GM12892 (cell line): ENCODE data around the gene NRAS.

Experiments
- DNase-seq: peaks from one replicate; pipeline ENCODE4 v3.0.0; 2011; ENCODE audit not compliant: insufficient read length
- FAIRE-seq: peaks from 2 replicates; lab custom pipeline; 2011; peaks lifted over from hg19 to GRCh38; lab: Jason Lieb, UNC
- POLR2A ChIP-seq: IDR thresholded peaks from 2 replicates; pipeline ENCODE4 v1.6.1; 2011; ENCODE audit warnings: low read depth, low read length, control low read depth
- POLR2AphosphoS5 ChIP-seq: IDR thresholded peaks from 2 replicates; pipeline ENCODE4 v1.6.1; 2011; ENCODE audit warnings: low read depth, low read length, control low read depth
- TAF1 ChIP-seq: IDR thresholded peaks from 2 replicates; pipeline ENCODE4 v1.6.1; 2011; ENCODE audit warnings: low read depth, mild to moderate bottlenecking, control low read depth, low read length, borderline replicate concordance

Gene NRAS

DNA sequence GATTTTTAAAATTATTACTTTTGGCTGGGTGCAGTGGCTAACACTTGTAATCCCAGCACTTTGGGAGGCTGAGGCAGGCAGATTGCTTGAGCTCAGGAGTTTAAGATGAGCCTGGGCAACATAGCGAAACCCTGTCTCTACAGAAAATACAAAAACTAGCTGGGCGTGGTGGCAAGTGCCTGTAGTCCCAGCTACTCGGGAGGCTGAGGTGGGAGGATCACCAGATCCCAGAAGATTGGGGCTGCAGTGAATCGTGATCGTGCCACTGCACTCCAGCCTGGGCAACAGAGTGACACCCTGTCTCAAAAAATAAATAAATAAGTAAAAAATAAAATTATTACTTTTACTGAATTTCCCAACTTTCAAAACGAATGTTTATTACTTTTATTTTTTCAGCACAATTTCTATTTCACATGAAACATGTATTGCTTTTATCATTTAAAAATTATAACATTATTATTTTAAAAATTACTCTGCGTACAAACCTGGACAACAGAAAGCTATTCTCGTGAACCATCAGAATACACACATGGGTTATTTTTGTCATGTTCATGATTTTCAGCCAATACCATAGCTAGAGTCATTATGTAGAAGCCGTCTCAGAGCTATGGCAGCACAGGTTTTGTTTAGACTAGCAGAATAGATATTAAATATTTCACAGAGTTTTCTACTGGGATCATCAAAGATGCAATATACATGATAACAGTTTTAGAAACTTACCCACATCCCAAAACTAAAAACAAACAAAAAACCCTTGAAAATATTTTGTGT, 21.8 kb downstream of the NRAS start:
- DNase-seq (no peak), FAIRE-seq (no peak)
- TF ChIP-seq POLR2AphosphoS5 (no peak), TAF1 (no peak)

DNA sequence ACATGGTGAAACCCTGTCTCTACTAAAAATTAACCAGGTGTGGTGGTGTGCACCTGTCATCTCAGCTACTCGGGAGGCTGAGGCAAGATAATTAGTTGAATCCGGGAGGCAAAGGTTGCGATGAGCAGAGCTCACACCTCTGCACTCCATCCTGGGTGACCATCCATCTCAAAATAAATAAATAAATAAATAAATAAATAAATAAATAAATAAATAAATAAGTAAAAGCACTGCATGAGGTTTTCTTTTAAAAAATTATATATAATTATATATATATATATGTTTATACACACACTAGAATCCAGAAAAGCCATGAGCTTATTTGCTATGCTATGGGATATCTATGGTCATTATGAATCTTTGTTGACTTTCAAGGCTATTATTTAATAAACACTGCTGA, 23.6 kb downstream of the NRAS start:
- FAIRE-seq (no peak), DNase-seq (no peak)
- TF ChIP-seq TAF1 (no peak), POLR2AphosphoS5 (no peak), POLR2A (no peak)

DNA sequence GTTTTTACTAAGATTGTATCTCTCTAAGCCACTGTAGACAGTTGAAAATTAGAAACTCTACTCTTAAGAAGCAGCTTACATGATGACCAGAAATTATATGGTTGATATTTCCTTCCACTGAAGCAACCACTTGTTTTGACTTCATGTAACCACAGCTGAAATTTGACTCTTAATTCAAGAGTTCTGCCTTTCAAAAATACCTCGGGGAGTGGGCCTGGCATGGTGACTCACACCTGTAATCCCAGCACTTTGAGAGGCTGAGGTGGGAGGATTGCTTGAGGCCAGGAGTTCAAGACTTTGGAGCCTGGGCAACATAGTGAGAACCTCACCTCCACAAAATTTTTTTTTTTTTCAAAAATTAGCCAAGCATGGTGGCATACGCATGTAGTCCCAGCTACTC, 25.5 kb downstream of the NRAS start:
- TF ChIP-seq POLR2AphosphoS5 (no peak), POLR2A (no peak), TAF1 (no peak)
- DNase-seq: no peak
- no peak for FAIRE-seq

DNA sequence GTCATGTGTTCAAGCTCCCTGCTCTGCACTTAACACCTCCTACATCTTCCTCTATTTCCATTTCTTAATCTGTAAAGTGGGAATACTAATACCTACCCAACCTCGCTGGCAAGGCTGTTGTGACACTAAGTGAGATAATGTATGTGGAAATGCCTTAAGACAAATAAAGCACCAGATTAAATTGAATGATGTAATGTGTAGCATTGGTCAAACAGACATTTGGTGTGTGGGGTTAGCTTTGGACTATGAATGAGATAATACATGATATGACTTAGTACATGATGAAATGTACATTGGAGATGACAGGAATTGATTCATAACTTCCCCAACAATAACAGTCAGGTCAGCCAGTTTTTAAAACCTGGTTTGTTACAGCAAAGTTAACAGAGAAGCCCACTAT, 26.4 kb downstream of the NRAS start:
- FAIRE-seq (no peak), DNase-seq (no peak)
- no peak for TF ChIP-seq POLR2A
- TF ChIP-seq TAF1: no peak
- TF ChIP-seq POLR2AphosphoS5: no peak

DNA sequence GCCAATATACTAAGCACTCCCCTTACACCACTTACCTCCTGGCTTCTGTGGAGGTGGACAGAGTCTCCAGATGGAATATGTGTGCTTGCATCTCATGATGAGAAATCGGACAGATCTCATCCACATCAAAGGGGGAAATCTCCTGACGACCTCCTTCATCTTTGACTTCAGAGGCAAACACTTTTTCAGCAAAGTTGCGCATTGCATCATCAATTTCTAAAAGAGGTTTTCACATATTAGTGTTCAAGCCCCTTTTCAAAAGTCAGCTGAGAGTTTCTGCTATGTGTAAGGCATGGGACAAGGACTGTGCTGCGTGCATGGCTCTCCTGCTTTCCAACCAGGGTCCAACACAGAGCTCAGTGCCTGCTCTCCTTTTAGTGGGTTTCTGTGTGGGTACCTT, 28.0 kb downstream of the NRAS start:
- FAIRE-seq (no peak), DNase-seq (no peak)
- no peak for TF ChIP-seq POLR2AphosphoS5
- TF ChIP-seq POLR2A: no peak
- TF ChIP-seq TAF1: no peak

DNA sequence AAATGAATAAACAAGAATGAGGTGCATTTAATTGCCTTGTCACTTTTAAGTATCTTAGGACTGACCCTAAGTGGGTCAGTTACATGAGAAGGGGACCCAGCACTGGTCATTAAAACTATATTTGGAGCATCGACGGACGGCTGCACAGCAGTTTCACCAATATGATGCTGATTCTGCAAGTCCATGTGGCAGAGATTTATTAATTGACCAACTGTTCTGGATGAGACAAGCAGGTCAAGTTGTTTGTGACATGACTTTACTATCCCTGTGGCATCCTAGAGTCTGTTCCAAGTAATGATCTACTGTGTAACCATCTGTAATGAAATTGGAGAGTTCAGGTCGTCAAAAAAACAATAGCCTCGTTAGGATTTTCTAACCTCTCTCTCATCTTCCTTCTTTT, 30.7 kb downstream of the NRAS start:
- DNase-seq: no peak
- FAIRE-seq: no peak
- no peak for TF ChIP-seq TAF1
- TF ChIP-seq POLR2A: no peak
- TF ChIP-seq POLR2AphosphoS5: no peak

DNA sequence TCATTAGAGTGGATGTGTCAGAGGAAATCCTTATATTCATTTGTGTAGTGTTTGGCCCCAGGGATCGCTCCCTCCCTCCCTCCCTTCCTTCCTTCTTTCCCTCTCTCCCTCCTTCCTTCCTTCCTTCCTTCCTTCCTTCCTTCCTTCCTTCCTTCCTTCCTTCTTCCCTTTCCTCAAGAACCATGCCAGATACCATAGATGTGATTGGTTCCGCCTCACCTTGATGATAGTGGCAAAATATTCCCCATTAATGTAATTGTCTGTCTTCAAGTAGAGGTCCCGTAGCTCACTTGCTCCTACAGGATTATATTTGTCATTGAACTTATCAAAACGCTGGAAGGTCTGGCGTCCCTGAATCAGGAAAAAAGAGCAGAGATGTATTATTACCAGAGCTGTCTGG, 38.9 kb downstream of the NRAS start:
- no peak for FAIRE-seq

DNA sequence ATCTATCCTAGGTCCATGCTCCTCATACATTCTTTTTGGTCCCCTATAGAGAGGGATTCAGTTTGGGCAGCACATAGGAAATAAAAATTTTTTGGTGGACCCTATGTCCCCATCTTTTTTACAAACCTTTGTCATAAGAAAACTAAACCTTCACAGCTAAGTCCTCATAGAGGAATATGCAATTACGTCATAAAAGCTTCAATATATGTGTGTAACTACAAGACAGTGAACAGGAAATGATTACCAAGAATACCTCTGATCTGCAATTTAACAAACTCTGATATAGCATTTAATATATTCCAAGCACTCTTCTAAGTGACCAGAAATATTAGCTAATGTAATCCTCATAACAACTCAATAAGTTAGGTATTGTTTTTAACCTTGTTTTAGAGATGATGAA, 40.5 kb downstream of the NRAS start:
- TF ChIP-seq POLR2AphosphoS5: no peak
- TF ChIP-seq TAF1: no peak
- TF ChIP-seq POLR2A: no peak
- no peak for DNase-seq
- FAIRE-seq: no peak

More for the DNA sequence above, 38.9 kb downstream of the NRAS start:
- DNase-seq: no peak
- TF ChIP-seq POLR2AphosphoS5 (no peak), TAF1 (no peak), POLR2A (no peak)

DNA sequence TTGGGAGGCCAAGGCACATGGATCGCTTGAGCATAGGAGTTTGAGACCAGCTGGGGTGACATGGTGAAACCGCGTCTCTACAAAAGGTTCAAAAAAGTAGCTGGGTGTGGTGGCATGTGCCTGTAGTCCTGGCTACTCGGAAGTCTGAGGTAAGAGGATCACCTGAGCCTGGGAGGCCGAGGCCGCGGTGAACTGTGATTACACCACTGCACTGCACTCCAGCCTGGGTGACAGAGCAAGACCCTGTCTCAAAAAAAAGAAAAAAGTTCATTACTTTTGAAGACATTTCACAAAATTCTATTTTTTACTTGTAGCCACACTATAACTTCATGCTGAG, 44.7 kb downstream of the NRAS start:
- no peak for DNase-seq
- FAIRE-seq: no peak
- TF ChIP-seq POLR2AphosphoS5 (no peak), POLR2A (no peak), TAF1 (no peak)

DNA sequence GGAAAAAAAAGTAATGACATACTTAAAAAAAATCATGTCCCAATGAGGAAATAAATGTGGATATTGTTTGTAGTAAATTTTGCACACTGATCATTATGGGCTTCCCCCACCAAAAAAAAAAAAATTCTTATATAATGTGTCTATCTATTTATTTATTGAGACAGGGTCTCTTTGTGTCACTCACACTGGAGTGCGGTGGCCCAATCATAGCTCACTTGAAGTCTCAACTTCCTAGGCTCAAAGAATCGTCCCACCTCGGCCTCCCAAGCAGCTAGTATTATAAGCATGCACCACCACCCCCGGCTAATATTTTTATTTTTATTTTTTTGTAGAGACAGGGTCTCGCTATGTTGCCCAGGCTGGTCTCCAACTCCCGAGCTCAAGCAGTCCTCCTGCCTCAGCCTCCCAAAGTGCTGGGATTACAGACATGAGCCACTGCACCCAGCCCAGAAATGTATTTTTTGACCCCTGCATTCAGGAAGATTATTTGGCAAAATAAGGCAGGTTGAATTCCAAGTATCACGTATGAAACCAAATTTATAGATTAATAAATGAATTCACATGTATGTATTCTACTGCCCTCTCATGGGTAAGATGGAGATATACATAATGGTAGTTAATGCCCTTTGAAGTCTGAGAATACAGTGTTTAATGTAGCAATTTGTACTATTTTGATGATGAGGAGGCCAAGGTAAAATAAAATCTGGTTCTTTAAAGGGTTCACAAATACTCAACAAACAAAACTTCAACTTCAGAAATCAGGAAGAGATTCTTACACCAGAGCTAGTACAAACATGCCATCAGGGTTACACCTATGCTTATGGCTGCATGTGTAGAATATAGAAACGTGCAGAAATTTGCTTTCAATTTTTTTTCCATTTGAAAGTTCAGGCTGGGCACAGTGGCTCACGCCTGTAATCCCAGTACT, 45.3 kb downstream of the NRAS start:
- TF ChIP-seq POLR2A (no peak), TAF1 (no peak), POLR2AphosphoS5 (no peak)
- DNase-seq (no peak), FAIRE-seq (no peak)

DNA sequence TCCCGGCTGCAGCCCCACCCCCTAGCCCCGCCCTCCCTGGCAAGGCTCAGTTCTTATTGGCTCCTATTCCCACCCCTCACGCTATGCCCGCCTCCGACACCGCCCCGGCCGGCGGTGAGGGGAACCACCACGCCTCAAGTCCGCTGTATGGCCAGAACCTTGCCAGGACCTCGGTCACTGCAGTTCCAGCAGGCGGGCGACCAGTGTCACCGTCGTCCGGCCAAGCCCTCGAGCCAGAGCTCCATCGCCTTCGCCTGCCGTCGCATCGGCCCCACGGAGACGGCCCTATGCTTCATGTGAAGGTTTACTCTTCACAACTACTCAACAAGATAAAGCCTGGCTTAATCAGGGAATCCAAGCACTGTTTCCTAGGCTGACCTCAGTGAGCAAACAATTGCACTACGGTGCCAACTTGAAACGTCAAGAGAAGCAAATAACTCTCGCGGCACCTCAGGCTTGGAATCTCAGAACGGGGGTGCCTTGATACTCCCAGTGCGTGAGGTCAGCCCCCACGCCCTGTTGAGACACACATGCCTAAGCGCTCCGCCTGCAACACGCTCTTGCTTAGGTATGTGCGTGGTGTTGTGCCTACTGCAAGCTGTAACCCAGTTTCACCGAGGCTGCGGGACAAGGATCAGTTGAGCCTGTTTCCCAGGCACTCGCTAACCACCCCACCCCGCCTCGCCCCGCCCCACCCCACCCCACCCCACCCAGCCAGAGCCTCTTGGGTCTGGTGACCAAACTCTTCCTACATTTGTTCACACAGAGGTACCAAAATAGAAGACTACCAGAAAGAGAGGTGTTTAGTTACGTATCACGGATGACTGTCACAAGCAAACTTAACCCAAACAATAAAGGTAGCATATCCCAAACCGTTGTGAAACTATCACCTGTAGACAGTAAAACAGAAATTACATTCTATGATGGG, 46.2 kb downstream of the NRAS start:
- DNase-seq (peak; percentile 85), FAIRE-seq (peak; percentile 97)
- TF ChIP-seq TAF1 (no peak), POLR2A (peak; percentile 34; the same call in 1 of the 2 replicates)
